HG03280 (cell line): ENCODE data around the gene CSK.

Source experiments
- ATAC-seq: cut with Tn5 transposase; IDR thresholded peaks from one replicate; pipeline ENCODE4 v1.9.1; 2021; ENCODE audit warnings: mild to moderate bottlenecking, moderate library complexity; ENCODE audit not compliant: unreplicated experiment

The CSK gene

GRCh38 chr15:74822233-74822632, 40.4 kb downstream of the CSK start:
- ATAC-seq = no peak

GRCh38 chr15:74823324-74823723, 41.4 kb downstream of the CSK start:
- no peak for ATAC-seq

GRCh38 chr15:74824976-74825375, 43.1 kb downstream of the CSK start:
- ATAC-seq = no peak

GRCh38 chr15:74825866-74826265, 44.0 kb downstream of the CSK start:
- no peak for ATAC-seq

- no peak for ATAC-seq
Observed at GRCh38 chr15:74826364-74826819, 44.5 kb downstream of the CSK start, which contains the start of gene CPLX3. TSS of gene CPLX3 (plus strand) at chr15:74826627. CDS start at chr15:74826704, 77 bp downstream.

GRCh38 chr15:74826921-74827320, 45.0 kb downstream of the CSK start:
- ATAC-seq = no peak

GRCh38 chr15:74827614-74828013, 45.7 kb downstream of the CSK start:
- ATAC-seq = no peak

GRCh38 chr15:74828835-74829234, 47.0 kb downstream of the CSK start:
- ATAC-seq = no peak

- ATAC-seq = no peak
Observed at GRCh38 chr15:74829486-74829885, 47.6 kb downstream of the CSK start.

- ATAC-seq = no peak
Observed at GRCh38 chr15:74829991-74830390, 48.1 kb downstream of the CSK start.

- ATAC-seq = no peak
Observed at GRCh38 chr15:74830868-74831267, 49.0 kb downstream of the CSK start.

GRCh38 chr15:74831813-74832495, 50.1 kb downstream of the CSK start:
- ATAC-seq = no peak

- no peak for ATAC-seq
Observed at GRCh38 chr15:74832826-74833225, 50.9 kb downstream of the CSK start.

GRCh38 chr15:74833376-74834107, 51.7 kb downstream of the CSK start:
- no peak for ATAC-seq

GRCh38 chr15:74835312-74835823, 53.5 kb downstream of the CSK start:
- no peak for ATAC-seq

- ATAC-seq = no peak
Observed at GRCh38 chr15:74836846-74837245, 55.0 kb downstream of the CSK start.

- no peak for ATAC-seq
Observed at GRCh38 chr15:74837482-74838136, 55.7 kb downstream of the CSK start.

GRCh38 chr15:74838137-74838516, 56.2 kb downstream of the CSK start:
- ATAC-seq = no peak

GRCh38 chr15:74838746-74839525, 57.1 kb downstream of the CSK start:
- ATAC-seq = no peak

GRCh38 chr15:74839526-74840395, 57.9 kb downstream of the CSK start:
- ATAC-seq = no peak
